Osteoblast (primary cell): Measurements from ENCODE around the gene CHTF18. TPM values are rescaled to one million over a fixed set of nuclear protein-coding genes. Genes with fewer than 3 reads are reported as not detected.

Source experiments
- DNase-seq: peaks from one replicate; pipeline ENCODE4 v3.0.0; 2011; ENCODE audit warnings: low spot score, mixed read lengths; ENCODE audit not compliant: insufficient read length; ENCODE audit errors: missing footprints
- H2AFZ ChIP-seq: 2 replicates; pipeline ENCODE4 v1.6.0; 2011; ENCODE audit warnings: mild to moderate bottlenecking, low read length
- H3K27ac ChIP-seq: 2 replicates; pipeline ENCODE4 v1.5.1; 2011; ENCODE audit warnings: mild to moderate bottlenecking, low read depth, low read length, moderate library complexity
- H3K27me3 ChIP-seq: 2 replicates; pipeline ENCODE4 v1.6.0; 2012; ENCODE audit warnings: mild to moderate bottlenecking, control low read depth, inconsistent platforms, low read length, moderate library complexity; ENCODE audit not compliant: insufficient read depth
- H3K36me3 ChIP-seq: 2 replicates; pipeline ENCODE4 v1.5.1; 2011; ENCODE audit warnings: mild to moderate bottlenecking, low read length, control low read depth, moderate library complexity; ENCODE audit not compliant: insufficient read depth
- H3K4me1 ChIP-seq: 2 replicates; pipeline ENCODE4 v1.5.1; 2011; ENCODE audit warnings: mild to moderate bottlenecking, low read length, control low read depth, moderate library complexity; ENCODE audit not compliant: insufficient read depth
- H3K4me2 ChIP-seq: 2 replicates; pipeline ENCODE4 v1.6.0; 2011; ENCODE audit warnings: mild to moderate bottlenecking, low read length; ENCODE audit not compliant: insufficient read depth
- H3K4me3 ChIP-seq: fragments of 200-600 bp; sonication (generic); 3 replicates; pipeline ENCODE4 v1.5.1; 2012; ENCODE audit warnings: mild to moderate bottlenecking, low read length, inconsistent platforms; ENCODE audit not compliant: insufficient read depth
- H3K79me2 ChIP-seq: 2 replicates; pipeline ENCODE4 v1.6.0; 2012; ENCODE audit warnings: mild to moderate bottlenecking, low read length, control low read depth, inconsistent platforms; ENCODE audit not compliant: insufficient read depth
- H3K9me3 ChIP-seq: 2 replicates; pipeline ENCODE4 v1.5.1; 2011; ENCODE audit warnings: low read depth, low read length, control low read depth
- H4K20me1 ChIP-seq: 2 replicates; pipeline ENCODE4 v1.6.0; 2012; ENCODE audit warnings: mild to moderate bottlenecking, low read length, control low read depth; ENCODE audit not compliant: insufficient read depth
- CTCF ChIP-seq: IDR thresholded peaks from 2 replicates; pipeline ENCODE4 v1.5.1; 2011; ENCODE audit warnings: mild to moderate bottlenecking, low read depth, low read length, moderate library complexity; ENCODE audit errors: extremely low read depth
- total RNA-seq: library from RNA; depleted of rRNA; stranded (reverse); fragments of >200 nt; gene quantifications from 2 replicates; pipeline ENCODE4 v1.2.3, GENCODE V29; 2012

CHTF18 gene
- total RNA-seq, 1 donor: 3.3 TPM

- no peaks in the 10 kb centered on the region for H3K4me1 ChIP-seq
- no peak for TF ChIP-seq CTCF
Observed at GRCh38 chr16:754656-755055, 33.8 kb upstream of the CHTF18 start.

GRCh38 chr16:756428-756827 lies 32.0 kb upstream of the CHTF18 start:
- Histone ChIP-seq H3K36me3 (no peaks in the 10 kb centered on the region), H3K79me2 (no peaks in the 10 kb centered on the region), H3K4me1 (no peaks in the 10 kb centered on the region), H3K9me3 (no peaks in the 10 kb centered on the region), H3K4me2 (no peak overlapping the region), H4K20me1 (no peaks in the 10 kb centered on the region), H3K27me3 (peaks cover 6% of the 10 kb centered on the region), H3K27ac (no peak overlapping the region), H2AFZ (no peak overlapping the region), H3K4me3 (no peak overlapping the region)
- no peak for DNase-seq
- no peak for TF ChIP-seq CTCF

More at GRCh38 chr16:754656-755055, 33.8 kb upstream of the CHTF18 start:
- Histone ChIP-seq H3K4me3 (no peak overlapping the region), H3K27ac (no peak overlapping the region), H3K9me3 (no peaks in the 10 kb centered on the region), H3K79me2 (no peaks in the 10 kb centered on the region), H2AFZ (no peak overlapping the region), H4K20me1 (no peaks in the 10 kb centered on the region), H3K27me3 (peaks cover 12% of the 10 kb centered on the region), H3K4me2 (no peak overlapping the region), H3K36me3 (no peaks in the 10 kb centered on the region)
- no peak for DNase-seq

GRCh38 chr16:759110-759910 lies 29.1 kb upstream of the CHTF18 start:
- H2AFZ ChIP-seq: no peak overlapping the region
- no peak overlapping the region for H3K27ac ChIP-seq
- H4K20me1 ChIP-seq: no peaks in the 10 kb centered on the region
- TF ChIP-seq CTCF: no peak
- H3K79me2 ChIP-seq: no peaks in the 10 kb centered on the region
- H3K9me3 ChIP-seq: no peaks in the 10 kb centered on the region
- no peak overlapping the region for H3K4me3 ChIP-seq
- no peaks in the 10 kb centered on the region for H3K27me3 ChIP-seq
- DNase-seq: no peak
- H3K4me1 ChIP-seq: no peaks in the 10 kb centered on the region
- H3K36me3 ChIP-seq: no peaks in the 10 kb centered on the region
- H3K4me2 ChIP-seq: no peak overlapping the region

GRCh38 chr16:760065-760464 lies 28.4 kb upstream of the CHTF18 start:
- H3K36me3 ChIP-seq: no peaks in the 10 kb centered on the region
- no peaks in the 10 kb centered on the region for H3K9me3 ChIP-seq
- no peak overlapping the region for H2AFZ ChIP-seq
- no peaks in the 10 kb centered on the region for H3K27me3 ChIP-seq
- H3K4me1 ChIP-seq: no peaks in the 10 kb centered on the region
- H3K4me2 ChIP-seq: no peak overlapping the region
- no peak for DNase-seq
- no peak overlapping the region for H3K4me3 ChIP-seq
- no peak overlapping the region for H3K27ac ChIP-seq
- no peaks in the 10 kb centered on the region for H3K79me2 ChIP-seq
- TF ChIP-seq CTCF: no peak
- no peaks in the 10 kb centered on the region for H4K20me1 ChIP-seq
